GM21717 (cell line): ENCODE measurements around the gene AMOTL1.

Source experiments
- ATAC-seq: cut with Tn5 transposase; IDR thresholded peaks from one replicate; pipeline ENCODE4 v1.9.1; 2021; ENCODE audit warnings: mild to moderate bottlenecking, moderate library complexity; ENCODE audit not compliant: unreplicated experiment

AMOTL1 gene

GRCh38 chr11:94766713-94767206 lies 1.4 kb upstream of the AMOTL1 start:
- ATAC-seq: no peak

- no peak for ATAC-seq
Observed at GRCh38 chr11:94767291-94767690, 865 bp upstream of the AMOTL1 start.

GRCh38 chr11:94768602-94769541 lies 716 bp downstream of the AMOTL1 start:
- ATAC-seq: no peak

- ATAC-seq: no peak
Observed at GRCh38 chr11:94769880-94770279, 1.7 kb downstream of the AMOTL1 start.

- no peak for ATAC-seq
Observed at GRCh38 chr11:94770563-94771120, 2.5 kb downstream of the AMOTL1 start.

GRCh38 chr11:94771390-94771789 lies 3.2 kb downstream of the AMOTL1 start:
- ATAC-seq: no peak

- ATAC-seq: no peak
Observed at GRCh38 chr11:94771951-94772350, 3.8 kb downstream of the AMOTL1 start.

GRCh38 chr11:94773842-94774241 lies 5.7 kb downstream of the AMOTL1 start:
- no peak for ATAC-seq

- ATAC-seq: no peak
Observed at GRCh38 chr11:94774345-94774744, 6.2 kb downstream of the AMOTL1 start.

GRCh38 chr11:94775567-94776327 lies 7.6 kb downstream of the AMOTL1 start:
- no peak for ATAC-seq

- no peak for ATAC-seq
Observed at GRCh38 chr11:94776351-94777321, 8.5 kb downstream of the AMOTL1 start.

- ATAC-seq: no peak
Observed at GRCh38 chr11:94780432-94780831, 12.3 kb downstream of the AMOTL1 start.

- ATAC-seq: no peak
Observed at GRCh38 chr11:94781837-94782236, 13.7 kb downstream of the AMOTL1 start.

- no peak for ATAC-seq
Observed at GRCh38 chr11:94782446-94782845, 14.3 kb downstream of the AMOTL1 start.

- ATAC-seq: no peak
Observed at GRCh38 chr11:94784884-94785283, 16.7 kb downstream of the AMOTL1 start.

- no peak for ATAC-seq
Observed at GRCh38 chr11:94785509-94785908, 17.4 kb downstream of the AMOTL1 start.

GRCh38 chr11:94786264-94787126 lies 18.3 kb downstream of the AMOTL1 start:
- no peak for ATAC-seq

GRCh38 chr11:94787801-94788200 lies 19.6 kb downstream of the AMOTL1 start:
- no peak for ATAC-seq

GRCh38 chr11:94788396-94788795 lies 20.2 kb downstream of the AMOTL1 start:
- ATAC-seq: no peak
